H1 (cell line): ENCODE data around the gene CPA4. TPM values are rescaled to one million over a fixed set of nuclear protein-coding genes. Genes with fewer than 3 reads are reported as not detected.

Experiments used
- CTCF ChIA-PET: fragments of 300-600 bp; sonication (Branson Sonifier 250); formaldehyde crosslinking; loops from one replicate; lab custom pipeline; 2021; ENCODE audit not compliant: partially characterized antibody; lab: Charles Lee
- POLR2A ChIA-PET: fragments of 300-600 bp; sonication (Branson Sonifier 250); formaldehyde crosslinking; loops from one replicate; lab custom pipeline; 2021; ENCODE audit warnings: inconsistent platforms; ENCODE audit not compliant: partially characterized antibody; lab: Charles Lee
- DNase-seq, 2 experiments: peaks; one replicate each; pipeline versions ENCODE4 v3.0.0 to v3.0.0-alpha.2; 2010 to 2022; ENCODE audit warnings: low spot score in 2 of 2, low read depth in 1 of 2, mixed read lengths in 1 of 2
- FAIRE-seq: peaks from 2 replicates; lab custom pipeline; 2011; peaks lifted over from hg19 to GRCh38; lab: Jason Lieb, UNC
- H2AFZ ChIP-seq: 2 replicates; pipeline ENCODE4 v1.8.1; 2012; ENCODE audit warnings: low read length, inconsistent platforms
- H2AK5ac ChIP-seq: 2 replicates; pipeline ENCODE4 v1.6.1; 2013; ENCODE audit warnings: low read depth, low read length
- H2BK120ac ChIP-seq: replicated peaks from 2 replicates; pipeline ENCODE3; 2013; ENCODE audit warnings: low read depth, low read length, inconsistent platforms
- H2BK12ac ChIP-seq: 2 replicates; pipeline ENCODE4 v1.6.1; 2013; ENCODE audit warnings: low read depth, low read length
- H2BK15ac ChIP-seq: 2 replicates; pipeline ENCODE4 v1.6.1; 2013; ENCODE audit warnings: low read length
- H2BK20ac ChIP-seq: 2 replicates; pipeline ENCODE4 v1.6.1; 2013; ENCODE audit warnings: low read length
- H2BK5ac ChIP-seq: 2 replicates; pipeline ENCODE4 v1.6.1; 2013; ENCODE audit warnings: low read depth, low read length
- H3K14ac ChIP-seq: 2 replicates; pipeline ENCODE4 v1.6.1; 2013; ENCODE audit warnings: inconsistent platforms; ENCODE audit not compliant: insufficient read length
- H3K18ac ChIP-seq: 2 replicates; pipeline ENCODE4 v1.6.1; 2013; ENCODE audit warnings: low read length; ENCODE audit errors: extremely low read depth
- H3K23ac ChIP-seq: 2 replicates; pipeline ENCODE4 v1.6.1; 2013; ENCODE audit warnings: inconsistent platforms; ENCODE audit not compliant: insufficient read length
- H3K23me2 ChIP-seq: 2 replicates; pipeline ENCODE4 v1.6.1; 2013; ENCODE audit warnings: low read depth, low read length
- H3K27ac ChIP-seq: 2 replicates; pipeline ENCODE4 v1.6.1; 2011; ENCODE audit warnings: low read depth, low read length, inconsistent platforms
- H3K27me3 ChIP-seq, 4 experiments: replicated peaks in 1 of 4; 1 replicate in 1 of 4; 2 replicates in 3 of 4; pipeline versions ENCODE4 v1.6.1 to v1.8.1; 2011 to 2013; ENCODE audit warnings: low read length in 3 of 4, mild to moderate bottlenecking in 3 of 4, inconsistent platforms in 2 of 4, mixed read lengths in 2 of 4, moderate library complexity in 1 of 4; ENCODE audit not compliant: control insufficient read depth in 3 of 4, insufficient read depth in 3 of 4; ENCODE audit errors: extremely low read depth in 1 of 4
- H3K36me3 ChIP-seq, 4 experiments: 2 replicates each; pipeline versions ENCODE4 v1.6.1 to v1.8.1; 2011 to 2013; ENCODE audit warnings: mild to moderate bottlenecking in 4 of 4, low read length in 3 of 4, moderate library complexity in 2 of 4, control low read depth in 1 of 4, inconsistent platforms in 1 of 4; ENCODE audit not compliant: insufficient read depth in 4 of 4, control insufficient read depth in 2 of 4
- H3K4ac ChIP-seq: replicated peaks from 2 replicates; pipeline ENCODE3; 2013; ENCODE audit warnings: low read length, low read depth, mixed read lengths, inconsistent platforms; ENCODE audit not compliant: insufficient read length
- H3K4me1 ChIP-seq, 4 experiments: replicated peaks in 1 of 4; 1 replicate in 1 of 4; 2 replicates in 3 of 4; pipeline versions ENCODE4 v1.6.1 to v1.8.1; 2011 to 2013; ENCODE audit warnings: low read length in 3 of 4, inconsistent platforms in 2 of 4, mixed read lengths in 1 of 4; ENCODE audit not compliant: insufficient read depth in 4 of 4, control insufficient read depth in 3 of 4
- H3K4me2 ChIP-seq, 2 experiments: 2 replicates each; pipeline versions ENCODE4 v1.6.1 to v1.8.1; 2011 to 2013; ENCODE audit warnings: low read depth in 2 of 2, low read length in 2 of 2, control low read depth in 1 of 2, inconsistent platforms in 1 of 2, mild to moderate bottlenecking in 1 of 2; ENCODE audit not compliant: insufficient read depth in 1 of 2
- H3K4me3 ChIP-seq, 4 experiments: fragments of 200-600, 300-600 bp in 1 of 4; sonication (generic), shearing (Covaris generic), sonication (Bioruptor Twin) in 1 of 4; 2 replicates each; pipeline versions ENCODE4 v1.5.1 to v1.8.1; 2011 to 2016; ENCODE audit warnings: low read length in 4 of 4, low read depth in 3 of 4, control low read depth in 2 of 4, inconsistent platforms in 2 of 4, mild to moderate bottlenecking in 2 of 4, mixed read lengths in 1 of 4, moderate library complexity in 1 of 4; ENCODE audit not compliant: insufficient read depth in 2 of 4; ENCODE audit errors: extremely low read depth in 1 of 4
- H3K56ac ChIP-seq: replicated peaks from 2 replicates; pipeline ENCODE3; 2013; ENCODE audit warnings: low read depth, mild to moderate bottlenecking, mixed read lengths, low read length, inconsistent platforms; ENCODE audit not compliant: insufficient read length
- H3K79me1 ChIP-seq: 2 replicates; pipeline ENCODE4 v1.6.1; 2013; ENCODE audit warnings: low read depth, low read length, control low read depth
- H3K79me2 ChIP-seq, 2 experiments: 2 replicates each; pipeline versions ENCODE4 v1.6.1 to v1.8.1; 2012 to 2013; ENCODE audit warnings: low read length in 2 of 2, mild to moderate bottlenecking in 2 of 2, inconsistent platforms in 1 of 2; ENCODE audit not compliant: insufficient read depth in 2 of 2, control insufficient read depth in 1 of 2
- H3K9ac ChIP-seq, 4 experiments: replicated peaks in 1 of 4; 1 replicate in 1 of 4; 2 replicates in 3 of 4; pipeline versions ENCODE4 v1.6.1 to v1.8.1; 2011 to 2013; ENCODE audit warnings: low read depth in 3 of 4, low read length in 3 of 4, control low read depth in 2 of 4, mild to moderate bottlenecking in 2 of 4, moderate library complexity in 2 of 4, inconsistent platforms in 1 of 4; ENCODE audit errors: extremely low read depth in 1 of 4
- H3K9me3 ChIP-seq, 2 experiments: 2 replicates each; pipeline versions ENCODE4 v1.6.1 to v1.8.1; 2012 to 2013; ENCODE audit warnings: mild to moderate bottlenecking in 2 of 2, moderate library complexity in 2 of 2, control low read depth in 1 of 2, inconsistent platforms in 1 of 2, low read depth in 1 of 2, low read length in 1 of 2, mixed read lengths in 1 of 2; ENCODE audit not compliant: insufficient read depth in 2 of 2
- H4K20me1 ChIP-seq, 2 experiments: replicated peaks in 1 of 2; 2 replicates each; pipeline versions ENCODE3 to v1.8.1; 2011 to 2013; ENCODE audit warnings: inconsistent platforms in 2 of 2, low read length in 2 of 2, mild to moderate bottlenecking in 1 of 2; ENCODE audit not compliant: insufficient read depth in 2 of 2, control insufficient read depth in 1 of 2
- H4K5ac ChIP-seq: 2 replicates; pipeline ENCODE4 v1.6.1; 2013; ENCODE audit warnings: low read length, low read depth, mixed read lengths, inconsistent platforms; ENCODE audit not compliant: insufficient read length
- H4K8ac ChIP-seq: 2 replicates; pipeline ENCODE4 v1.8.0; 2013; ENCODE audit warnings: mild to moderate bottlenecking, moderate library complexity, low read length, inconsistent platforms; ENCODE audit not compliant: insufficient read depth; ENCODE audit errors: extremely low read depth
- H4K91ac ChIP-seq: replicated peaks from 2 replicates; pipeline ENCODE3; 2013; ENCODE audit warnings: low read length, mixed read lengths, inconsistent platforms; ENCODE audit not compliant: insufficient read length
- EP300 ChIP-seq, 2 experiments: IDR thresholded peaks; 1 replicate in 1 of 2; 2 replicates in 1 of 2; pipeline ENCODE4 v1.6.1; 2011 to 2012; ENCODE audit warnings: low read depth in 2 of 2, low read length in 2 of 2, mild to moderate bottlenecking in 2 of 2, borderline replicate concordance in 1 of 2, inconsistent platforms in 1 of 2, moderate library complexity in 1 of 2
- GTF2F1 ChIP-seq: IDR thresholded peaks from 2 replicates; pipeline ENCODE4 v1.6.1; 2012; ENCODE audit warnings: low read depth, low read length, improper control_type of control experiment, borderline replicate concordance
- KDM4A ChIP-seq: IDR thresholded peaks from one replicate; pipeline ENCODE4 v1.7.1; 2012; ENCODE audit warnings: low read depth, mild to moderate bottlenecking, moderate library complexity, low read length, inconsistent platforms; ENCODE audit not compliant: severe bottlenecking
- NRF1 ChIP-seq: IDR thresholded peaks from 2 replicates; pipeline ENCODE4 v1.6.1; 2011; ENCODE audit warnings: mild to moderate bottlenecking, low read depth, low read length, improper control_type of control experiment
- POLR2A ChIP-seq, 2 experiments: IDR thresholded peaks; 1 replicate in 1 of 2; 2 replicates in 1 of 2; pipeline ENCODE4 v1.6.1; 2011; ENCODE audit warnings: low read depth in 2 of 2, low read length in 2 of 2, mild to moderate bottlenecking in 2 of 2; ENCODE audit errors: control extremely low read depth in 1 of 2
- SIX5 ChIP-seq: IDR thresholded peaks from 2 replicates; pipeline ENCODE4 v1.6.1; 2011; ENCODE audit warnings: mild to moderate bottlenecking, low read depth, low read length
- TCF12 ChIP-seq: IDR thresholded peaks from 2 replicates; pipeline ENCODE4 v1.6.1; 2011; ENCODE audit warnings: low read depth, mild to moderate bottlenecking, low read length
- TEAD4 ChIP-seq: IDR thresholded peaks from 2 replicates; pipeline ENCODE4 v1.6.1; 2012; ENCODE audit warnings: low read depth, low read length, inconsistent platforms, mixed read lengths
- polyA plus RNA-seq, 7 experiments: library from polyadenylated mRNA; depleted of rRNA in 3 of 7; stranded (reverse) in 5 of 7; unstranded in 2 of 7; fragments of >200 nt in 5 of 7; fragments of 200-250 nt in 2 of 7; gene quantifications; 1 replicate in 5 of 7; 2 replicates in 1 of 7; 4 replicates in 1 of 7; pipeline versions ENCODE4 v1.2.1 to v1.2.3, GENCODE V29; 2011 to 2013; ENCODE audit warnings: missing spikeins in 2 of 7, mixed read lengths in 2 of 7
- total RNA-seq: library from RNA; stranded (reverse); fragmentation: NEBNext Ultra II Directional; extraction: Animal tissue kit (Norgen Biotek cat#: 25700); gene quantifications from 2 replicates; pipeline ENCODE4 v1.2.1, GENCODE V29; 2021
- TF ChIP-seq, protein P1 (sequence below), 3 experiments: IDR thresholded peaks; 1 replicate in 2 of 3; 2 replicates in 1 of 3; pipeline versions ENCODE4 v1.5.1 to v1.6.1; 2011; ENCODE audit warnings: low read length in 3 of 3, mild to moderate bottlenecking in 3 of 3, inconsistent platforms in 2 of 3, low read depth in 1 of 3, moderate library complexity in 1 of 3; ENCODE audit not compliant: insufficient read depth in 1 of 3; ENCODE audit errors: control extremely low read depth in 1 of 3

CPA4 gene
- total and polyA plus RNA-seq, 2 of the 8 experiments (the other 6 are each of a cell fraction or from before 2014, with no cell fraction given), result 0.03 TPM; not detected in 1

DNA sequence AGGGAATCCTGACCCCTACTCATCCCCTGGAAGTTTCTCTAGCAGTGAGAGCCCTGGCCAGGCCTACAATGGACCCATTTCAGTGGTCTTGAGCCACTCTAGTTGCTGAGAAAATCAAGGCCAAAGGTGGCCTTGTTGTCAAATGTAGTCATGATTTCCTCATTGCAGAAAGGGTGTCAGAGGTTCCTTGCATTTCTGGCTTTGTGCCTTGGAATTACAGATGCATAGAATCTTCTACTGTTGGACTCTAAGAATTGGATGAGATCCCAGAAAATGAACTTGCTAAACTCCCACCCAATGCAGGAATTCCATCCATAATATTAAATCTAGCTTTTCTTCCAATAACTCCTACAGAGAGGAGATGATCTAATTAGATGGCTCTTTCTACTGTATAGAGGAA, 14.1 kb upstream of the CPA4 start:
- no peak overlapping the region for H3K4me2 ChIP-seq
- H3K27me3 ChIP-seq, result no peaks in the 10 kb centered on the region
- no peak overlapping the region for H2BK20ac ChIP-seq
- no peaks in the 10 kb centered on the region for H3K79me2 ChIP-seq
- no peak overlapping the region; the same call in 1 of the 2 replicates for H2BK12ac ChIP-seq
- CTCF ChIA-PET, result interaction anchor here (0.7 to 2.5 kb wide), 18 partner anchors 10 to 205 kb away, joined by 3 to 8 read pairs (median 4); partner anchors contain the start of genes CPA4 and CPA5
- no peak overlapping the region for H2BK120ac ChIP-seq
- no peak overlapping the region for H2BK15ac ChIP-seq
- H3K14ac ChIP-seq, result no peak overlapping the region
- H2AK5ac ChIP-seq, result no peak overlapping the region
- no peak for FAIRE-seq
- H2AFZ ChIP-seq, result no peak overlapping the region
- H3K9me3 ChIP-seq, result no peaks in the 10 kb centered on the region
- no peak overlapping the region for H3K18ac ChIP-seq
- POLR2A ChIA-PET, result no interaction called here
- H3K36me3 ChIP-seq, result no peaks in the 10 kb centered on the region
- no peaks in the 10 kb centered on the region for H3K79me1 ChIP-seq
- H3K4me3 ChIP-seq, result no peak overlapping the region
- H4K20me1 ChIP-seq, result no peaks in the 10 kb centered on the region
- no peak for TF ChIP-seq POLR2A (IDR thresholded peaks at IDR 0.05; ENCODE audit: control extremely low read depth in 1 of 2, low read depth in 2 of 2, low read length in 2 of 2)
- no peak for TF ChIP-seq TEAD4
- TF ChIP-seq TCF12, result no peak
- TF ChIP-seq NRF1, result no peak
- TF ChIP-seq SIX5, result no peak
- no peak for TF ChIP-seq GTF2F1
- TF ChIP-seq, protein P1, sequence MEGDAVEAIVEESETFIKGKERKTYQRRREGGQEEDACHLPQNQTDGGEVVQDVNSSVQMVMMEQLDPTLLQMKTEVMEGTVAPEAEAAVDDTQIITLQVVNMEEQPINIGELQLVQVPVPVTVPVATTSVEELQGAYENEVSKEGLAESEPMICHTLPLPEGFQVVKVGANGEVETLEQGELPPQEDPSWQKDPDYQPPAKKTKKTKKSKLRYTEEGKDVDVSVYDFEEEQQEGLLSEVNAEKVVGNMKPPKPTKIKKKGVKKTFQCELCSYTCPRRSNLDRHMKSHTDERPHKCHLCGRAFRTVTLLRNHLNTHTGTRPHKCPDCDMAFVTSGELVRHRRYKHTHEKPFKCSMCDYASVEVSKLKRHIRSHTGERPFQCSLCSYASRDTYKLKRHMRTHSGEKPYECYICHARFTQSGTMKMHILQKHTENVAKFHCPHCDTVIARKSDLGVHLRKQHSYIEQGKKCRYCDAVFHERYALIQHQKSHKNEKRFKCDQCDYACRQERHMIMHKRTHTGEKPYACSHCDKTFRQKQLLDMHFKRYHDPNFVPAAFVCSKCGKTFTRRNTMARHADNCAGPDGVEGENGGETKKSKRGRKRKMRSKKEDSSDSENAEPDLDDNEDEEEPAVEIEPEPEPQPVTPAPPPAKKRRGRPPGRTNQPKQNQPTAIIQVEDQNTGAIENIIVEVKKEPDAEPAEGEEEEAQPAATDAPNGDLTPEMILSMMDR (IDR thresholded peaks at IDR 0.05; ENCODE audit: control extremely low read depth in 1 of 3, insufficient read depth in 1 of 3, low read depth in 1 of 3, low read length in 3 of 3), result no peak
- TF ChIP-seq KDM4A, result no peak
- no peak for TF ChIP-seq EP300 (IDR thresholded peaks at IDR 0.05; ENCODE audit: borderline replicate concordance in 1 of 2, low read depth in 2 of 2, low read length in 2 of 2)
- H4K5ac ChIP-seq, result no peak overlapping the region
- H3K4me1 ChIP-seq, result peaks cover 0 to 10% (median 6%) of the 10 kb centered on the region in 4 experiments; a peak in 6 of 7 replicates
- no peak overlapping the region for H3K9ac ChIP-seq
- H3K23me2 ChIP-seq, result no peaks in the 10 kb centered on the region
- no peak overlapping the region for H2BK5ac ChIP-seq
- H3K27ac ChIP-seq, result no peak overlapping the region
- H3K23ac ChIP-seq, result no peak overlapping the region
- H3K4ac ChIP-seq, result no peak overlapping the region
- H4K91ac ChIP-seq, result no peak overlapping the region
- no peak for DNase-seq
- H4K8ac ChIP-seq, result no peak overlapping the region
- H3K56ac ChIP-seq, result no peak overlapping the region
